ENCODE measurements around the gene CFAP97. TPM values are rescaled to one million over a fixed set of nuclear protein-coding genes. Genes with fewer than 3 reads are reported as not detected.
"Not testable (repeated sequence)": the region's sequence is repeated elsewhere in the genome, so short reads cannot be mapped to it uniquely, and the experiment has no call there.

The CFAP97 gene
- total RNA-seq, 1 donor from 2014 or later, result 16.1 TPM

DNA sequence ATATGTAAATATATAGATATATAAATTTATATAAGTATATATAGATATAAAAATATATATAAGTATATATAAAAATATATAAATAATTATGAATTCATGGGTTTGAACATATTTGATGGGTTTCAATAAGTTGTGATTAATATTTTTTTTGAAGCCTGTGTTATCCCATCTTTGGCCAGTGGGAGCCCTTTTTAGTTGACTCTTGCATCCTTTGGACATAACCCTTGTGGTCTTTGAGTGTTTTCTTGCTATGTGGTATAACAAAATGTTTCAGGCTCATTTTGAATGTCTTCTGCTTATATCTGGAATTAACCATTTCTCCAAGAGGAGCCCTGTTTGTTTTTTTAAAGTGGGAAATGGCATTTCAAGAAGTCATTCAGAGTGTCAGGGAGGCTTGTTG is 20.8 kb upstream of the CFAP97 start:
- no peak for DNase-seq (ENCODE audit: extremely low read depth, low read depth, low spot score)

DNA sequence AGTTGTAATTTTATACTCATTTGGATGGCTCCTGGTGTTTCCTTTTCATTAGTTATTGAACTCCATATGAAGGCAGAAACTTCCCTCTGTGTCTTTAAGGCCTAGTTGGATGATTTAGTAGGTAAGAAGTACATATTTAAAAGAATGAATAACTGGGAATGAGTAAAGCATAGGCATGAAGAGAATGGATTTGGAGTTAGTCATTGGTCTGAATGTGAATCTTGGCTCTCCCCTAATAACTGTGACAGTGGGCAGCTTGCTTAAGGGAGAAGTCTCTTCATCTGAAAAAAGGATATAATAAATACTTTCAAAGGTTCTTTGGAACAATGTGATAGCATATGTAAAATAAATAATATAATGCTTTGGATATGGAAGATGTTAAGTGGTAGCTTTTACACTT is 18.8 kb upstream of the CFAP97 start:
- DNase-seq (ENCODE audit: extremely low read depth, low read depth, low spot score), result no peak

GRCh38 chr4:185221912-185222311 is 18.1 kb upstream of the CFAP97 start:
- no peak for DNase-seq (ENCODE audit: extremely low read depth, low read depth, low spot score)

DNA sequence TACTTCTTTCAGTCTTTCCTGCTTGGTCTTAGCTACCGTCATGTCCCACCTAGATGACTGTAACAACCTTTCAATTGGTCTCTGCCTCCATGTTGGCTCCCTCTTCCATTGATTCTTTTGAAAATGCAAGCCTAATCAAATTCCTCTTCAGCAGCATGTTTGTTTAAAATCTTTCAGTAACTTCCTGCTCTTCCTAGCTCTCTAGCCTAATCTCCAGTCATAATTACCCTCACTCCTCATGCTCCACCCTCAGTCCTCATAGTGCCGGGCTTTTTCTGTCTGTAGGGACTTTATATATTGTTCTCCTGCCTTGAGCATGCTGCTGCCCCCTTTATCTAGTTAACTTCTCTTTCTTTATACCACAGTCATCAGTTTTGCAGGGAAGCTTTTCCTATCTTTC is 17.7 kb upstream of the CFAP97 start:
- DNase-seq (ENCODE audit: extremely low read depth, low read depth, low spot score), result no peak

GRCh38 chr4:185219551-185220344 is 15.9 kb upstream of the CFAP97 start:
- DNase-seq (ENCODE audit: extremely low read depth, low read depth, low spot score), result no peak

GRCh38 chr4:185218312-185218711 is 14.5 kb upstream of the CFAP97 start:
- DNase-seq (ENCODE audit: extremely low read depth, low read depth, low spot score), result no peak

GRCh38 chr4:185217408-185217975 is 13.7 kb upstream of the CFAP97 start:
- no peak for DNase-seq (ENCODE audit: extremely low read depth, low read depth, low spot score)

- DNase-seq (ENCODE audit: extremely low read depth, low read depth, low spot score), result no peak
Observed at GRCh38 chr4:185215261-185215660, 11.5 kb upstream of the CFAP97 start.

- no peak for DNase-seq (ENCODE audit: extremely low read depth, low read depth, low spot score)
Observed at GRCh38 chr4:185213877-185214276, 10.1 kb upstream of the CFAP97 start.

GRCh38 chr4:185212581-185212980 is 8.8 kb upstream of the CFAP97 start:
- DNase-seq (ENCODE audit: extremely low read depth, low read depth, low spot score), result no peak

- no peak for DNase-seq (ENCODE audit: extremely low read depth, low read depth, low spot score)
Observed at GRCh38 chr4:185211641-185212040, 7.8 kb upstream of the CFAP97 start.

DNA sequence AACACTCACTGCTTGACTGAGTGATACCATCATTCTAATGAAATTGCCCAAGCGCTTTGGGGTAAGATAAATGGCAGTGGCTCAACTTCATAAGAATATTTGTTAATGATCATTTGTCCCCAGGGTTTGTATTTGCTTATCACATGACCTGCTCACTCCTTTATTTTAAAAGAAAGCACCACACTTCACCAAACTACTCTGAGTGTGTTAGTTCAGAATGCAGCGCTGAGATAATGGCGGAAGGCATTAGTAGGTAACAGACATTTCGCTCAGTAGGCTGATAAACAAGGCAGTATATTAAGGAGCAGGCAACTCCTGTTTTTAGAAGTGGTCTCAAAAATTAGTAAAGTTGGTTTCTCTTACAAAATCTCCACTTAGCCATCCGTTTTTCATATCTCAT is 7.2 kb upstream of the CFAP97 start:
- DNase-seq (ENCODE audit: extremely low read depth, low read depth, low spot score), result no peak

DNA sequence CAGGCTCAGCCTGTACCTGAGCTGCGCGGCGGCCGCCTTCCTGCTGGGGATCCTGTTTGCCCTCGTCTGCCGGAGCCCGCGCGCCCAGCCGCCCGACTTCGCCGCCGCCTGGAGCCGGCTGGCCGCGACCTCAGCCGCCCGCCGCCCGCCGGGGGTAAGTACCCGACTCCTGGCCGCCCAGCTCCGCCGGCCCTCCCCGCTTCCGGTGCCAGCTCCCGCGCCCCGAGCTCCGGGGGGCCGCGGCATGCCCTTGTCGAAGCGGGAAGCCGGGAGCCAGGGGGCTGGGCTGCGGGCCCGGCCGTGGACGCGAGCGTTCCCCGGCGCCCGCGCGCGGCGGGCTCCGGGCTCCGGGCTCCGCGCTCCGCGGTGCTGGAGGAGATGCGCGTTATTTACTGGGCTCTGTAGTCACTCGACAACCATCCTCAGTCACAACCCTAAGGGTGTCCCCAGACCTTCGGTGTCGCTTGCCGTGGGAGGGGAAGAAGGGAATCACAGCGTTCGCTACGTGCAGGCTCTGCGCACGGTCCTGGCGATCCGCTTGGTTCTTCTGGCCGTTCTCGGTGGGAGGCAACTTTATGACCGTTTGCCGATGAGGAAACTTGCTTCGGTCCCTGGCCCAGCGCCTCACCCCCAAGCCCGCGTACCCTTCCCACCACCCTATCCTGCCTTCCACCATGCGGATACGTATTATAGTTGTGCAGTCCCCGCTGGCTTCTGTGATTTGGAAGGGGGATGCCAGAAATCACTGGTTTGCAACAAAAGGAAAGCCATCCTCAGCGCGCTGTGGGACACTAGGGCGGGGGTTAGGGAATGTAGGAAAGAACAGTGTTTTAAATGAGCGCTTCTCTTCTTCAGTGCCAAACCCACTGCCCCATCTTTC is 6.5 kb upstream of the CFAP97 start:
- DNase-seq (ENCODE audit: extremely low read depth, low read depth, low spot score), result no peak

GRCh38 chr4:185209852-185210101 is 6.0 kb upstream of the CFAP97 start:
- not testable (repeated sequence) for DNase-seq (ENCODE audit: extremely low read depth, low read depth, low spot score)

- DNase-seq (ENCODE audit: extremely low read depth, low read depth, low spot score), result no peak
Observed at GRCh38 chr4:185209031-185209851, 5.4 kb upstream of the CFAP97 start, which contains the start of gene SNX25. Gene SNX25, plus strand, starts transcription at chr4:185209598. Its CDS starts 229 bp downstream, at chr4:185209827.

GRCh38 chr4:185207466-185207865 is 3.7 kb upstream of the CFAP97 start:
- DNase-seq (ENCODE audit: extremely low read depth, low read depth, low spot score), result no peak

GRCh38 chr4:185205697-185206342 is 2.0 kb upstream of the CFAP97 start:
- DNase-seq (ENCODE audit: extremely low read depth, low read depth, low spot score), result no peak

- DNase-seq (ENCODE audit: extremely low read depth, low read depth, low spot score), result not testable (repeated sequence)
Observed at GRCh38 chr4:185205073-185205472, 1.3 kb upstream of the CFAP97 start.

GRCh38 chr4:185204238-185204910 is 574 bp upstream of the CFAP97 start:
- DNase-seq (ENCODE audit: extremely low read depth, low read depth, low spot score), result no peak

- no peak for DNase-seq (ENCODE audit: extremely low read depth, low read depth, low spot score)
Observed at GRCh38 chr4:185202984-185203485, 765 bp downstream of the CFAP97 start.

All from glomerular endothelial cell (primary cell).